SK-N-SH (cell line): ENCODE results near the gene UPF2.

Experiments
- CHD2 ChIP-seq: fragments of 150-350 bp; IDR thresholded peaks from 2 replicates; pipeline ENCODE4 v1.6.1; 2018; ENCODE audit warnings: low read length; ENCODE audit not compliant: partially characterized antibody
- CTCF ChIP-seq: fragments of 200-600 bp; sonication (generic); IDR thresholded peaks from 2 replicates; pipeline ENCODE4 v1.6.1; 2017; ENCODE audit warnings: antibody characterized with exemption, mild to moderate bottlenecking, moderate library complexity
- EP300 ChIP-seq, 2 experiments: IDR thresholded peaks; 2 replicates each; pipeline versions ENCODE4 v1.4.0 to v1.6.1; 2012; ENCODE audit warnings: borderline replicate concordance in 1 of 2, low read depth in 1 of 2, low read length in 1 of 2
- GABPA ChIP-seq: IDR thresholded peaks from 2 replicates; pipeline ENCODE4 v1.4.0; 2012; ENCODE audit warnings: low read depth, mild to moderate bottlenecking
- MAX ChIP-seq: IDR thresholded peaks from 2 replicates; pipeline ENCODE4 v1.4.0; 2012; ENCODE audit warnings: low read depth
- MEF2A ChIP-seq: IDR thresholded peaks from 2 replicates; pipeline ENCODE4 v1.4.0; 2012; ENCODE audit warnings: low read depth, borderline replicate concordance
- POLR2AphosphoS5 ChIP-seq: IDR thresholded peaks from 2 replicates; pipeline ENCODE4 v1.6.1; 2012; ENCODE audit warnings: low read depth, low read length
- RAD21 ChIP-seq: IDR thresholded peaks from 2 replicates; pipeline ENCODE4 v1.6.1; 2012; ENCODE audit warnings: mild to moderate bottlenecking, low read length
- REST ChIP-seq: IDR thresholded peaks from 2 replicates; pipeline ENCODE4 v1.6.1; 2012; ENCODE audit warnings: mild to moderate bottlenecking, low read depth, low read length, moderate library complexity
- RFX5 ChIP-seq: IDR thresholded peaks from 2 replicates; pipeline ENCODE4 v1.6.1; 2012; ENCODE audit warnings: mild to moderate bottlenecking, improper control_type of control experiment, low read length
- RXRA ChIP-seq: IDR thresholded peaks from 2 replicates; pipeline ENCODE4 v1.4.0; 2012; ENCODE audit warnings: low read depth, mild to moderate bottlenecking, borderline replicate concordance
- SIN3A ChIP-seq: IDR thresholded peaks from 2 replicates; pipeline ENCODE4 v1.6.1; 2012; ENCODE audit warnings: low read depth, mild to moderate bottlenecking, low read length, moderate library complexity, borderline replicate concordance
- TCF12 ChIP-seq: IDR thresholded peaks from 2 replicates; pipeline ENCODE4 v1.4.0; 2012
- USF2 ChIP-seq: fragments of 150-350 bp; IDR thresholded peaks from 2 replicates; pipeline ENCODE4 v1.6.1; 2017; ENCODE audit warnings: antibody characterized with exemption, low read length, low read depth, borderline replicate concordance

- no peak for TF ChIP-seq RFX5
- no peak for TF ChIP-seq MAX
- no peak for TF ChIP-seq CTCF
- TF ChIP-seq REST, result no peak
- TF ChIP-seq POLR2AphosphoS5, result no peak
- TF ChIP-seq USF2, result no peak
- no peak for TF ChIP-seq EP300 (IDR thresholded peaks at IDR 0.05; ENCODE audit: borderline replicate concordance in 1 of 2, low read depth in 1 of 2, low read length in 1 of 2)
- no peak for TF ChIP-seq TCF12
- TF ChIP-seq RAD21, result no peak
- no peak for TF ChIP-seq CHD2
- TF ChIP-seq GABPA, result no peak
- no peak for TF ChIP-seq SIN3A
- TF ChIP-seq MEF2A, result no peak
- no peak for TF ChIP-seq RXRA
These were observed 141.2 kb downstream of the UPF2 start for GRCh38 chr10:11901454-11901832.
